ENCODE results near the gene PLA2G2D.

The PLA2G2D gene

DNA sequence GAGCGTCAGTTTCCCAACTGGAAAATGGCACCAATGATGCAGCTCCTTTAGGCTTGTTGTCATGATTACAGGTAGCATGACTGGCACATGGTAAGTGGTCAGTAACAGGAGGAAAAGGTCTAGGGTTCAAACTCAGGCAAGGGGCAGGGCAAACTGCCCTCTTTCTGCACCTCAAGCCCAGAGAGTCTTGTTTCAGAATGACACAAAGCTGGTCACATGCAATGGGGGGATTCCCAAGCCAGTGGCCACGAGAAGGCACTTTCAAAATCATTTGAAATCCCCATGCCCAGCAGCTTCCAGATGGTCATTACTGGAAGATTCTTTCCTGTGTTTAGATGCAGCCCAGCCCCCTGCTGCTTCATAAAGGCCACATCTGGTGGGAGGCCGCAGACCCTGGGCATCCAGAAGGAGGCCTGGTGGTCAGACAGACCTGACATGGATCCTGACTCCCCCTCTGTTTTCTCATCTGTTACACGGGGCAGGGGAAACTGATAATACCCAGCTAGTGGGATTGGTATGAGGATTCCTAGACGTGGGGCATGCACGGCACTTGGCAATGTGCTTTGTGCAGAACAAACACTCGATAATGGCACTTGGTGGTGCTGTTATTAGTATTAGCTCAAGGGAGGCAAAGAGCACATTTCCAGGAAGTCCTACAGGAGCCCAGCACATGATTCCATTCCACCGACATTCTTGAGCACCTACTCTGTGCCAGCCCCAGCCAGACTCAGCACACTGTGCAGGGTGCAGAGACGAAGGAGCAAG, 6.9 kb upstream of the PLA2G2D start:
- no peaks in the 10 kb centered on the region for H3K9me3 ChIP-seq
- H3K4me1 ChIP-seq (ENCODE audit: control insufficient read depth in 1 of 2, insufficient read depth in 1 of 2, low read depth in 1 of 2, low read length in 1 of 2), result no peaks in the 10 kb centered on the region
- H3K4me3 ChIP-seq (ENCODE audit: low read depth in 1 of 2, low read length in 1 of 2), result no peak overlapping the region
- TF ChIP-seq, protein P1, sequence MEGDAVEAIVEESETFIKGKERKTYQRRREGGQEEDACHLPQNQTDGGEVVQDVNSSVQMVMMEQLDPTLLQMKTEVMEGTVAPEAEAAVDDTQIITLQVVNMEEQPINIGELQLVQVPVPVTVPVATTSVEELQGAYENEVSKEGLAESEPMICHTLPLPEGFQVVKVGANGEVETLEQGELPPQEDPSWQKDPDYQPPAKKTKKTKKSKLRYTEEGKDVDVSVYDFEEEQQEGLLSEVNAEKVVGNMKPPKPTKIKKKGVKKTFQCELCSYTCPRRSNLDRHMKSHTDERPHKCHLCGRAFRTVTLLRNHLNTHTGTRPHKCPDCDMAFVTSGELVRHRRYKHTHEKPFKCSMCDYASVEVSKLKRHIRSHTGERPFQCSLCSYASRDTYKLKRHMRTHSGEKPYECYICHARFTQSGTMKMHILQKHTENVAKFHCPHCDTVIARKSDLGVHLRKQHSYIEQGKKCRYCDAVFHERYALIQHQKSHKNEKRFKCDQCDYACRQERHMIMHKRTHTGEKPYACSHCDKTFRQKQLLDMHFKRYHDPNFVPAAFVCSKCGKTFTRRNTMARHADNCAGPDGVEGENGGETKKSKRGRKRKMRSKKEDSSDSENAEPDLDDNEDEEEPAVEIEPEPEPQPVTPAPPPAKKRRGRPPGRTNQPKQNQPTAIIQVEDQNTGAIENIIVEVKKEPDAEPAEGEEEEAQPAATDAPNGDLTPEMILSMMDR (IDR thresholded peaks at IDR 0.05), result no peak
- no peak overlapping the region for H3K27ac ChIP-seq
- H3K27me3 ChIP-seq, result peaks cover 23% of the 10 kb centered on the region
- H3K36me3 ChIP-seq, result no peaks in the 10 kb centered on the region

DNA sequence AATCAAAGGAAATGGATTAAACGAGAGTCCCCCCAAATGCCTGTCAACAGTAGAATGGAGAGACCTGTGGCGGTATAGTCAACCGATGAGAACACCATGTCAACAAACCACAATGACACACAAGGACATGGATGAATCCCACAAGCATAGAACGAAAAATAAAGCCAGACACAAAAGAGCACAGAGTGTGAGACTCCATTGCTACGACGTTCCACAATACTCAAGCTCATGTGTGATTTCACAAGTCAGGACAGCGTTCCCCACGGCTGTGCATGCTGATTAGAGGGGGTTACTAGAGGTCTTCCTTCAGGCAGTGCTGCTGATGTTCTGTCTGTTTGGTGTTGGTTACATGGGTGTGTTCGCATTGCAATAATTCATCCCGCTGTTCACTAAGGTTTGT, 5.8 kb upstream of the PLA2G2D start:
- H3K4me3 ChIP-seq (ENCODE audit: low read depth in 1 of 2, low read length in 1 of 2), result no peak overlapping the region
- H3K9me3 ChIP-seq, result no peaks in the 10 kb centered on the region
- TF ChIP-seq, protein P1 (IDR thresholded peaks at IDR 0.05), result no peak
- H3K27ac ChIP-seq, result no peak overlapping the region
- no peaks in the 10 kb centered on the region for H3K36me3 ChIP-seq
- peaks cover 25% of the 10 kb centered on the region for H3K27me3 ChIP-seq
- no peaks in the 10 kb centered on the region for H3K4me1 ChIP-seq (ENCODE audit: control insufficient read depth in 1 of 2, insufficient read depth in 1 of 2, low read depth in 1 of 2, low read length in 1 of 2)

DNA sequence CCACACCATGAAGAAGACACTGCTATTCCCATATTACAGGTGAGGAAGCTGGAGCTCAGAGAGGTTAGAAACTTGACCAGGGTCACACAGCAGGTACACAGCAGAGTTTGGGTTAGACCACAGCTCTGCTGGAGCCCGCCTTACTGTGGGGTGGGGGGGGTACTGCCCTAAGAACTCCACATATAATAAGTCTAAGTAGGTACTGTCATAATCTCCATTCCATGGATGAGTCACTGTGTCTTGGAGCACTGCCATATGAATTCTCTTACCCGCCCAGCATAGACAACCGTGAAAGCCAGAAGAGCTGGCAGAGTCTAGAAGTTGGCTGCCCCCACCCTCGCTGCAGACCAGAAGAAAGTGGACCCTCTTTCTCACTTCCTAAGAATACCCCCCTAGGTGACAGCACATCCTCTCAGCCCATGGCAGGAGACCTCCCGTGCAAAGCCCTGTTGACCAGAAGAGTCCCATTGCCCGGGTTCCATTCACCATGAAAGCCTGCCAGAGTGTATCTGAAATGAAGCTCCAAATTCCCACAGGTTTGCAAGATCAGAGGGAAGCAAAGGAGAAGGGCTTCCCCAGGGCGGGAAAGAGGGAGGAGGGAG, 5.2 kb upstream of the PLA2G2D start:
- no peaks in the 10 kb centered on the region for H3K4me1 ChIP-seq (ENCODE audit: control insufficient read depth in 1 of 2, insufficient read depth in 1 of 2, low read depth in 1 of 2, low read length in 1 of 2)
- TF ChIP-seq, protein P1 (IDR thresholded peaks at IDR 0.05), result no peak
- H3K4me3 ChIP-seq (ENCODE audit: low read depth in 1 of 2, low read length in 1 of 2), result no peak overlapping the region
- H3K36me3 ChIP-seq, result no peaks in the 10 kb centered on the region
- H3K9me3 ChIP-seq, result no peaks in the 10 kb centered on the region
- H3K27ac ChIP-seq, result no peak overlapping the region
- peaks cover 25% of the 10 kb centered on the region for H3K27me3 ChIP-seq

DNA sequence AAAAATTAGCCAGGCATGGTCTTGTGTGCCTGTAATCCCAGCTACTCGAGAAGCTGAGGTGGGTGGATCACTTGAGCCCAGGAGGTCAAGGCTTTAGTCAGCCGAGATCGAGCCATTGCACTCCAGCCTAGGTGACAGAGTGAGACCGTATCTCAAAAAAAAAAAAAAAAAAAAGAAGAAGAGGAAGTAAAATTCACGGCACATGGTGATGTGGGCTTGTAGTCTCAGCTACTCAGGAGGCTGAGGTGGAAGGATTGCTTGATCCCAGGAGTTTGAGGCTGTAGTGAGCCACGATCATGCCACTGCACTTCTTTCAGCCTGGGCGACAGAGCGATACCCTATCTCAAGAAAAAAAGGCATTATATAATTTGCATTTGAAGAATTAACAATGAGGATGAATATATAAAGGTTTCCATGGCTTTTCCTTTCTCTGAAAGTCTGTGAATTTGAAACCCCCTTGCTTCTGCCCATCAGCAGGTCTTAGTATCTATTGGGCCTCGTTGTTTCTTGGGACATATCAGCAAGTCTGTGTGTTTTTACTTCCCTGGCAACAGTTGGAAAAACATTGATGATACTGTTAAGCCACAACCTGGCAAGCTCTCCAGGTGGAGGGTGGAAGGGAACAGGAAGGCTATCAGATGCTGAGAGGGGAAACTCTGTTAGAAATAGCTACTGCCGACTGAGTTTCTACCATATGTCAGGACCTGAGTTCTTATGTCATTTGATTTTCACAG, 4.6 kb upstream of the PLA2G2D start:
- no peak overlapping the region for H3K27ac ChIP-seq
- H3K9me3 ChIP-seq, result no peaks in the 10 kb centered on the region
- peaks cover 29% of the 10 kb centered on the region for H3K27me3 ChIP-seq
- H3K4me1 ChIP-seq (ENCODE audit: control insufficient read depth in 1 of 2, insufficient read depth in 1 of 2, low read depth in 1 of 2, low read length in 1 of 2), result no peaks in the 10 kb centered on the region
- no peaks in the 10 kb centered on the region for H3K36me3 ChIP-seq
- TF ChIP-seq, protein P1 (IDR thresholded peaks at IDR 0.05), result no peak
- no peak overlapping the region for H3K4me3 ChIP-seq (ENCODE audit: low read depth in 1 of 2, low read length in 1 of 2)

DNA sequence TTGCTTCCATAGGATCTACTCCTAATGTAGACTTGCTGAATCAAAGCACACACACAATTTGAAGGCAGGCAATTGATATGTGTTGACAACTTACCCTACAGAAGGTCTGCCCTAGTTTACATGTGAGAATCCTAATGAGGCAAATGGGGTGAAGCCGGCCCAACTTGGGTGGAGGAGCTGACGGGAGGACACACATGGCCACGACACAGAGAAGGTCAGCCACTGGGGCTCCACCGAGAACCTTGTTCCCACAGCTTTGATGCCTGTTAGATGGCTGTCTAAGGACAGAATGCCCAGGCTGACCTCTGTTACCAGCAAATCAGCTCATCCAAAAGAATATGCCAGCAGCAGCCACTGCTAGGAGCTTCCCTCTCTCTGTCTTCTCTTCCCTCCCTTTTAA, 1.5 kb upstream of the PLA2G2D start:
- Histone ChIP-seq H3K9me3 (no peaks in the 10 kb centered on the region), H3K4me1 (ENCODE audit: control insufficient read depth in 1 of 2, insufficient read depth in 1 of 2, low read depth in 1 of 2, low read length in 1 of 2) (no peaks in the 10 kb centered on the region), H3K4me3 (ENCODE audit: low read depth in 1 of 2, low read length in 1 of 2) (no peak overlapping the region), H3K36me3 (no peaks in the 10 kb centered on the region), H3K27me3 (peaks cover 30% of the 10 kb centered on the region), H3K27ac (no peak overlapping the region)
- TF ChIP-seq, protein P1 (IDR thresholded peaks at IDR 0.05), result no peak

Data from neutrophil (primary cell).